HG02970 (cell line): ENCODE measurements around the gene CORO6.

Source experiments
- ATAC-seq: cut with Tn5 transposase; IDR thresholded peaks from one replicate; pipeline ENCODE4 v1.9.1; 2021; ENCODE audit warnings: mild to moderate bottlenecking, moderate library complexity, moderate number of reproducible peaks; ENCODE audit not compliant: unreplicated experiment, low FRiP score

The CORO6 gene

GRCh38 chr17:29579866-29580771 is 42.6 kb downstream of the CORO6 start:
- peak; percentile 71 for ATAC-seq

DNA sequence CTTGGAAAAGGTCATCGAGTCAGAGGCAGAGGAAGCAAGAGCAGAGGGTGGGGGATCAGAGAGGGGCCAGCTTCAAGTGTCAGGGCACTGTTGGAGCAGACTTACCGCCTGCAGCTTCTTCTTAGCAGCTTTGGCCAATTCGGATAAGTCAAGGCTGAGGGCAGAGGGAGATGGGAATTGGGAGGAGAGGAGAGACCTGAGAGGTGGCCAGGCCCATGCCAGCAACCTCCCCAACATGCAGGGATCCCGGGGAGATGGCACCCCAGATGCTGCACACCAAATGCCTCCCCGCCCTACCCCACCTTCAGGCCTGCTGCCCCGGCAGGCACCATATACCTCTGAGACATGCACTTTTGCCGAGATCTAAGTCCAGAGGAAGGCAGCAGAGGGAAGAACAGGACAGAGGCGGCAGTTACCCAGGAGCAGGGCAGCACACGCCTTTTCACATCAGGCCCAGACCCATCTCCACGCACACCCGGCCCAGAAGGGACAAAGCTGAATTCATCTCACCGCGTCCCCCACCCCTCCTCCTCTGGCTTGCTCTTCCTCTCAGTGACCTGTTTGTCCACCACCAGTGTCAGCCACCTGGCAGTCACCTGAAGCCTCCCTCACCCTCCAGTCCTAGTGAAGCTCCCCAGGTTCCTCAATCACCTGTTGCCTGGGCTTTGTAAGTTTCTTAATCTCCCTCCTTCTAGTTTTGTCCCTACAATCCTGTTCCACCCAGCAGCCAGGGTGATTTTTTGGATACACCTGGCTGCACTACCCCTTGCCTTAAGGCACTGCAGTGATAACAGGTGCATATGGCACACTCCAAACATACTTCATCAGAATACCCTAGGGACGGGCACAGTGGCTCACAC is 43.9 kb downstream of the CORO6 start:
- no peak for ATAC-seq

- no peak for ATAC-seq
These were observed 45.1 kb downstream of the CORO6 start for GRCh38 chr17:29577385-29578211.

DNA sequence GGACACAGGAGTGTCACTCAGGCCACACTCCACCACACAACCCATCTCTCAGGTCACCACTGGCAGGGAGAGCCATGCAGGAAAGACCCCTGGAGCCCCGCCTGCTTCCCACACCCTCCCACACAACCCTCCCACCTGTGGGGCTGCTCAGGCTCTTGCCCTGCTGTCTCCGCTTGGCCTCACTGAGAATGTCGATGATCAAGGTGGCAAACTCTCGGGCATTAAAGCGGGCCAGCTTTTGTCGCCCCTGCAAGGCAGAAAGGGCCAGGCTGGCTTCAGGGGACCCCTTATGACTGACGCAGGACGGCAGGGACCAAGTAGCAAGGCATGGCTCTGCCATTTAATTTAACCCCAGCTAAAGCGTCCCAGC is 45.7 kb downstream of the CORO6 start:
- no peak for ATAC-seq

DNA sequence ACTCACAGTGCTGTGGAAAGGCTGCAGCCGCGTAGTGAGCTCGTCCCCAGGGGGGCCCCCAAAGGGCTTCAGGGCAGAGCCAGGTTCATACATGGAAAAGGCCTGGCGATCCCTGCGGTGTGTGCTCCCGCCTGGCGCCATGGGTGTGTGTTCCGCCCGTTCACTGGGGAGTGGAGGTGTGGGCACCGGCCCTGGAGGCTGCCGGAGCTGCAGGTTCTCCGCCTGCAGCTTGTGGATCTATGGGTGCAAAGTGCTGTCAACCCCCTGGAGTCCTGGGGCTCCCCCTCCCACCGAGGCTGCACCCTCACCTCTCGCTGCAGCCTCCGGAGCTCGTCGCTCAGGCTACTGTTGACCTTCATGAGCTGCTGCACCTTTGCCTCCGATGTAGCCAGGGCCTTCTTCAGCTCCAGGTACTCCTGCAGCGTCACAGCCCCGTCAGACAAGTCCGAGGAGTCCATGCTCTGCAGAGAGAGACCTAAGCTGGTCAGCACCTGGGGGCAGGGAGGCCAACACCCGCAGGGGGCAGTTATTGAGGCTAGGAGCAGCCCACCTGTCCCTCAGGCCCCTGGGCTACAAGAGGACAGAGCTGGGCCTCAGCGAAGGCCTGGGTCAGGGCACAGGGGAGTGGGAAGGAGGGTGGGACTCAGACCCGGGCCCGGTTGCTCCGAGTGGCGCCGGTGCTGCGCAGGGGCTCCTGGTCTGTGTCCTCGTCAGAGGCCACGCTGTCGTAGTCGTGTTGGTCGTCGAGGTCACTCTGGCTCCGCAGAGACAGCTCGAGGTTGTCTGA is 46.3 kb downstream of the CORO6 start:
- no peak for ATAC-seq

- no peak for ATAC-seq
These were observed 47.0 kb downstream of the CORO6 start for GRCh38 chr17:29575511-29576213.

DNA sequence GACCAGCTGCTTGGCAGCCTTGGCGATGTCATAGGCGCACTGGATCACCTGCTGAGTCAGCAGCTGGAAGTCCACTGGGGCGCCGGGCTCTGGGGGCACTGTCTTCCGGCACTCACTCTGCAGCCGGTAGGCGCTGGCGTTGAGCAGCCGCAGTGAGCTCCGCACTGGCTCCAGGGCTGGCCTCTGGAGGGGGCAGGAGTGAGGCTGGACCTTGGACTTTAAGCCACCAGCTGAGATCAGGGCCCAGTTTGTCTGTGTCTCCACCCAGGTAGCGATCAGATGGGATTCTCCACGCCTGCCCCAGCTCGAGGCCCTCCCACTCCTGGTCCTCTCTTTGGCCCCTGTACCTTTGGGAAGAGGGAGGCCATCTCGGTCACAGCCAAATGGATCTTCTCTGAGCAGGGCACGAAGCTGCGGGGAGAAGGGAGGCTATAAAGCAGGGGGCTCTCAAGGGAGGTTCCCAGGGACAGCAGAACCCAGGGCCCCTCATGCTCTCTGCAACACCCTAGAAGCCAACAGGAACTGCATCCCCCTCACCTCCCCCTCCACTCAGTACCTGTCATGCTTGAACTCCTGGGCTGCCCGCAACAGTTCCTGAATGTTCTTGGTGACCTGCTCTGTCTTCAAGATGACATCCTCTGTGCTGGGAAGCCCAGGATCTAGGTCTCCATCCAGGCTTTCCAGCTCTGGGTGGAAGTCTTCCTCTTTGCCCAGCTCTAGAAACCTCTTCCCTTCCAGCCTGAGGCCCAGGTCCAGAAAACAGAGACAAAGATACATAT is 47.8 kb downstream of the CORO6 start:
- ATAC-seq = no peak

DNA sequence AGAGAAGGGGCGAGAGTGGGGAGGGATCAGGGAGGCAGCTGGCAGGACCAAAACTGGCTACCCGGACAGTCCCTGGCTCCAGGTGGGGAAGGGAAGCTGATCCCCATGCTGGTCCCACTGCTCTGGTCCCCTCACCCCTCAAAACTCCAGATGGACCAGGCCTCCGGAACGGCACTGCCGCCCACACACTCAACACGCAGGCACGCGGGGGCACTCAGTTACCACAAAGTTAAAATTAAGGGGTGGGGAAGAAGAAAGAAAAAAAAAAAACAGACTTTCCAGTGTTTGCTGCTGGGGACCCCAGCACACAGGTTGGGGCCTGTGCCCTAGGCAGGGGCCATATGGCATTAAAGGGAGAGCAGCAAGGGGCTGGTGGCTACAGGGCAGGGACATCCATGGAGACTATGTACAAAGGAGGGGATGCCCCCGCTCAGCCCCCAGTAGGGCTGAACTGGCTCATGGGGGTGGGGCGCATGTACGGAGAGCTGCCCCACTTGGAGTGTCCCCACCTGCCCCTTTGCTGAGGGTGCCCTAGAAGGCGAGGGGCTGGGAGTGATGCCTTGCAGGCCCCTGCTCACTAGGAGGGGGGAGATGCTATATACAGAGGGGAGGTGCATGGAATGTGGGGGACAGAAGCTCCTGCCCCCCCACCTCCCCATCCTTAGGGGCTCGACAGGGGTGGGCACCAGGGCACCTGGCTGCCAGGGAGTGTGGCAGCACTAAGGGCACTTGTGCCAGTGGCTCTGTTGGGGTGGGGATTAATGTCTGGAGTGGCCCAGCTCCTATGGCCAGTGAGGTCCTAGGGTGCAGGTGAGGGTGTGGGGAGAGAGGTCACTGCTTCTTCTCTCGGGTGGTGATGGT is 48.6 kb downstream of the CORO6 start:
- ATAC-seq = no peak

DNA sequence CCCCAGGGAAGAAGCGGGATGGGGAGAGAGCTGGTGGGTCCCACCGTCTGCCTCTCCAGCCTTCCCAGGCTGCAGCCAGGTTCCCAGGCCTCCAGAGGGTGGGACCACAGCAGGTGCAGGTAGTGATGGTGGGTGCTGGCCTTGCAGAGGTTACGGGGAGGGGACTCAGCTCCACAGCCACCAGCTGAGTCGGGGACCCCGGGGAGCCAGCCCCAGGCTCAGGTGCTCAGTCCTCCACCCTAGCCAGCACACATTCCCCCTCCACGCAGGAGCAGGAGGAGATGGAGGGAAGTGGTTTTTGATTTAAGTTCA is 49.2 kb downstream of the CORO6 start:
- no peak for ATAC-seq

- no peak for ATAC-seq
These were observed 49.8 kb downstream of the CORO6 start for GRCh38 chr17:29572691-29573557.

GRCh38 chr17:29571883-29572681 is 50.6 kb downstream of the CORO6 start:
- no peak for ATAC-seq

GRCh38 chr17:29571486-29571882 is 51.2 kb downstream of the CORO6 start:
- ATAC-seq = no peak

GRCh38 chr17:29570521-29570920 is 52.2 kb downstream of the CORO6 start:
- ATAC-seq = no peak

DNA sequence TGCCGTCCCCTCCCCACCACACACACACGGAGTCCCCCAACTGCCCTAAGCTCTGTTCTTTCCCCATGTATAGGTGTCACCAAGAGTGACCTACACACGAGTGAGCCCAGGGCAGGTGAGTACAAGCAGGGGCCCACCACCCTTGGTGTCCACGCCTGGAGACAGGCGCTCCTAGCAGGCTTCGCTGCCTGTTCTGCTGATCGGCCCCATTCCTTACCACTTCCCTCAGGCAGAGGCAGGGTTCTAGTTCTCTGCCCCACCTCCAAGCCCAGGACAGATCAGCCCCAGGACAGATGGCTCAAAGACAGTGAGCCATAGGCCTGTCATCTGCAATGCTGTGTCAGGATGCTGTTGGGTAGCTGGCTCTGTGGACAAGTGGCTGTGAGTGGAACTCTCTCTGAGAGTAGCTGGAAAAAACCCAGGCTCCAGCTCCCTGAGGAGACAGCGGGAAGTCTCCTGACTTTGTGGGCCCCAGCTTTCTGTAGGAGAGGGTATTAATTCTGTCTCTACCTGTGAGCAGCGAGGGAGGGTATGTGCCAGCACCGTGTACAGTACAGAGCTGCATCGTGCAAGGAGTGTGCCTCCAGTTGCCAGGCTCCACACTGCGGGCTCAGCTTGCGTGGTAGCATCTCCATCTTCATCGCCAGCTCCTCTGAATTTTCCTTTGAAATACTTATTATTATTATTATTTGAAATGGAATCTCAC is 53.3 kb downstream of the CORO6 start:
- no peak for ATAC-seq
